HEK293 (cell line): ENCODE data around the gene ELL.
A peak's percentile ranks its signal among the peaks of the same experiment; 100 is the strongest.

ENCODE experiments used
- CTCF ChIA-PET: fragments of 350-600 bp; formaldehyde crosslinking; extraction: SDS; loops from one replicate; lab custom pipeline; 2021; ENCODE audit warnings: antibody characterized with exemption; lab: Yijun Ruan, JAX
- POLR2A ChIA-PET: fragments of 300-600 bp; formaldehyde crosslinking; extraction: SDS; loops from one replicate; lab custom pipeline; 2020; ENCODE audit warnings: antibody characterized with exemption, inconsistent platforms; lab: Yijun Ruan, JAX
- H3K27ac ChIP-seq: fragments of 200-500 bp; sonication (Bioruptor generic); 2 replicates; pipeline ENCODE4 v1.5.1; 2014; ENCODE audit warnings: low read depth, low read length, control low read depth, inconsistent platforms; ENCODE audit errors: extremely low read depth
- H3K36me3 ChIP-seq, 2 experiments: fragments of 200-500 bp in 1 of 2; sonication (Bioruptor generic) in 1 of 2; 1 replicate in 1 of 2; 2 replicates in 1 of 2; pipeline ENCODE4 v1.5.1; 2014 to 2017; ENCODE audit warnings: inconsistent platforms in 2 of 2, low read length in 2 of 2; ENCODE audit not compliant: control insufficient read depth in 2 of 2, insufficient read depth in 1 of 2
- H3K4me1 ChIP-seq: fragments of 200-500 bp; sonication (Bioruptor generic); 2 replicates; pipeline ENCODE4 v1.5.1; 2014; ENCODE audit warnings: mild to moderate bottlenecking, low read length, inconsistent platforms; ENCODE audit not compliant: control insufficient read depth, insufficient read depth
- H3K4me3 ChIP-seq: 2 replicates; pipeline ENCODE4 v1.5.1; 2011; ENCODE audit warnings: low read depth, mild to moderate bottlenecking, control low read depth, low read length, moderate library complexity
- H3K9me3 ChIP-seq: fragments of 200-500 bp; sonication (Bioruptor generic); 2 replicates; pipeline ENCODE4 v1.5.1; 2014; ENCODE audit warnings: low read depth, low read length, inconsistent platforms; ENCODE audit not compliant: control insufficient read depth, insufficient read depth
- GLIS1 ChIP-seq: fragments of 450-650 bp; formaldehyde crosslinking; IDR thresholded peaks from 2 replicates; pipeline ENCODE4 v1.5.1; 2016; ENCODE audit warnings: missing biosample characterization, missing genetic modification characterization
- KLF1 ChIP-seq: fragments of 450-650 bp; formaldehyde crosslinking; IDR thresholded peaks from 2 replicates; pipeline ENCODE4 v1.5.1; 2016; ENCODE audit warnings: missing biosample characterization, missing genetic modification characterization
- PRDM10 ChIP-seq: fragments of 450-650 bp; formaldehyde crosslinking; IDR thresholded peaks from 2 replicates; pipeline ENCODE4 v1.5.1; 2016; ENCODE audit warnings: missing biosample characterization, missing genetic modification characterization
- SP2 ChIP-seq: fragments of 450-650 bp; formaldehyde crosslinking; IDR thresholded peaks from 2 replicates; pipeline ENCODE4 v1.5.1; 2016; ENCODE audit warnings: missing biosample characterization, missing genetic modification characterization
- YY2 ChIP-seq: fragments of 450-650 bp; formaldehyde crosslinking; IDR thresholded peaks from 2 replicates; pipeline ENCODE4 v1.5.1; 2016; ENCODE audit warnings: missing biosample characterization, missing genetic modification characterization
- ZNF10 ChIP-seq: fragments of 450-650 bp; formaldehyde crosslinking; IDR thresholded peaks from 2 replicates; pipeline ENCODE4 v1.5.1; 2017; ENCODE audit warnings: missing biosample characterization, missing genetic modification characterization
- ZNF121 ChIP-seq: fragments of 450-650 bp; formaldehyde crosslinking; IDR thresholded peaks from 2 replicates; pipeline ENCODE4 v1.5.1; 2016; ENCODE audit warnings: missing biosample characterization, missing genetic modification characterization
- ZNF146 ChIP-seq: fragments of 450-650 bp; formaldehyde crosslinking; IDR thresholded peaks from 2 replicates; pipeline ENCODE4 v1.5.1; 2016; ENCODE audit warnings: missing biosample characterization, missing genetic modification characterization
- ZNF157 ChIP-seq: fragments of 450-650 bp; formaldehyde crosslinking; IDR thresholded peaks from 2 replicates; pipeline ENCODE4 v1.5.1; 2016; ENCODE audit warnings: missing biosample characterization, missing genetic modification characterization
- ZNF16 ChIP-seq: fragments of 450-650 bp; formaldehyde crosslinking; IDR thresholded peaks from 2 replicates; pipeline ENCODE4 v1.5.1; 2016; ENCODE audit warnings: low read depth, missing biosample characterization, missing genetic modification characterization
- ZNF214 ChIP-seq: fragments of 450-650 bp; formaldehyde crosslinking; IDR thresholded peaks from 2 replicates; pipeline ENCODE4 v1.5.1; 2017; ENCODE audit warnings: missing biosample characterization, mild to moderate bottlenecking, missing genetic modification characterization, borderline replicate concordance
- ZNF221 ChIP-seq: fragments of 450-650 bp; formaldehyde crosslinking; IDR thresholded peaks from 2 replicates; pipeline ENCODE4 v1.5.1; 2017; ENCODE audit warnings: missing biosample characterization, missing genetic modification characterization, borderline replicate concordance
- ZNF274 ChIP-seq, 2 experiments: fragments of 200-500 bp in 1 of 2; fragments of 450-650 bp in 1 of 2; sonication (Bioruptor generic) in 1 of 2; formaldehyde crosslinking in 1 of 2; IDR thresholded peaks; 2 replicates each; pipeline versions ENCODE4 v1.5.1 to v1.6.1; 2014 to 2016; ENCODE audit warnings: borderline replicate concordance in 1 of 2, inconsistent platforms in 1 of 2, low read length in 1 of 2, missing biosample characterization in 1 of 2, missing genetic modification characterization in 1 of 2
- ZNF280C ChIP-seq: fragments of 450-650 bp; formaldehyde crosslinking; IDR thresholded peaks from 2 replicates; pipeline ENCODE4 v1.5.1; 2016; ENCODE audit warnings: missing biosample characterization, missing genetic modification characterization
- ZNF518A ChIP-seq: fragments of 450-650 bp; formaldehyde crosslinking; conservative IDR thresholded peaks from 2 replicates; pipeline ENCODE4 v1.5.1; 2016; ENCODE audit warnings: low read depth, missing biosample characterization, missing genetic modification characterization
- ZNF549 ChIP-seq: fragments of 450-650 bp; IDR thresholded peaks from 2 replicates; pipeline ENCODE4 v1.5.1; 2018; ENCODE audit warnings: missing biosample characterization, missing genetic modification characterization, mild to moderate bottlenecking, inconsistent platforms, moderate library complexity
- ZNF580 ChIP-seq: fragments of 450-650 bp; formaldehyde crosslinking; IDR thresholded peaks from 2 replicates; pipeline ENCODE4 v1.5.1; 2016; ENCODE audit warnings: missing biosample characterization, missing genetic modification characterization
- ZNF768 ChIP-seq: fragments of 450-650 bp; formaldehyde crosslinking; IDR thresholded peaks from 2 replicates; pipeline ENCODE4 v1.5.1; 2018; ENCODE audit warnings: missing biosample characterization, mild to moderate bottlenecking, missing genetic modification characterization

The ELL gene

GRCh38 chr19:18539372-18539771, 17.5 kb upstream of the ELL start:
- H3K27ac ChIP-seq, result no peak overlapping the region
- ChIA-PET CTCF (interaction anchor here (0.7 to 0.8 kb wide), 2 partner anchors 55 to 447 kb away, joined by 3 read pairs; no protein-coding TSS in a partner anchor), POLR2A (interaction anchor here (0.7 kb wide), 1 partner anchor 39 kb away, joined by 3 read pairs; no protein-coding TSS in a partner anchor)
- H3K9me3 ChIP-seq, result no peaks in the 10 kb centered on the region
- no peak for TF ChIP-seq ZNF146 (tag by site-specific recombination)
- TF ChIP-seq ZNF221 (tag by site-specific recombination), result no peak
- no peak for TF ChIP-seq SP2 (tag by site-specific recombination)
- peak; percentile 28; the same call in 1 of the 2 replicates for TF ChIP-seq KLF1 (tag by site-specific recombination)
- no peak for TF ChIP-seq ZNF16 (tag by site-specific recombination)
- TF ChIP-seq, all 188 proteins: peak for 1
- H3K36me3 ChIP-seq, result peaks cover 23 to 64% of the 10 kb centered on the region in 2 experiments
- H3K4me1 ChIP-seq, result no peaks in the 10 kb centered on the region
- H3K4me3 ChIP-seq, result no peak overlapping the region

- TF ChIP-seq ZNF157 (tag by site-specific recombination), result no peak
- no peak for TF ChIP-seq YY2
- no peak for TF ChIP-seq ZNF549 (tag by site-specific recombination)
- no peak for TF ChIP-seq ZNF10 (tag by site-specific recombination)
- TF ChIP-seq ZNF214 (tag by site-specific recombination), result no peak
- TF ChIP-seq ZNF518A (tag by site-specific recombination), result no peak
- no peak for TF ChIP-seq ZNF768
- no peak for TF ChIP-seq ZNF121 (tag by site-specific recombination)
- TF ChIP-seq ZNF580 (tag by site-specific recombination), result no peak
- no peak for TF ChIP-seq GLIS1 (tag by site-specific recombination)
- no peak for TF ChIP-seq ZNF280C (tag by site-specific recombination)
- TF ChIP-seq ZNF274 (IDR thresholded peaks at IDR 0.05; ENCODE audit: low read length), result no peak
- no peak for TF ChIP-seq ZNF274 (tag by site-specific recombination; IDR thresholded peaks at IDR 0.05; ENCODE audit: borderline replicate concordance)
- no peak for TF ChIP-seq PRDM10 (tag by site-specific recombination)
- no peak overlapping the region for H3K27ac ChIP-seq
- POLR2A ChIA-PET, result interaction anchor here (0.6 kb wide), 2 partner anchors 15 to 67 kb away, joined by 3 to 4 read pairs; no protein-coding TSS in a partner anchor
- peaks cover 23 to 68% of the 10 kb centered on the region in 2 experiments for H3K36me3 ChIP-seq
- CTCF ChIA-PET, result no interaction called here
- H3K4me3 ChIP-seq, result no peak overlapping the region
- no peaks in the 10 kb centered on the region for H3K9me3 ChIP-seq
- no peaks in the 10 kb centered on the region for H3K4me1 ChIP-seq
Measured at GRCh38 chr19:18538115-18538514, 16.2 kb upstream of the ELL start.
